ENCODE results near the gene THAP5. TPM values are rescaled to one million over a fixed set of nuclear protein-coding genes. Genes with fewer than 3 reads are reported as not detected.
"Not testable (repeated sequence)": the region's sequence is repeated elsewhere in the genome, so short reads cannot be mapped to it uniquely, and the experiment has no call there.

THAP5 gene
- polyA plus RNA-seq, 1 donor (not counting 4 experiments of a cell fraction or from before 2014, with no cell fraction given) = 9.2 TPM

GRCh38 chr7:108541478-108541877, 28.0 kb downstream of the THAP5 start:
- Histone ChIP-seq H3K27ac (ENCODE audit: control insufficient read depth, insufficient read depth, low read length) (no peak overlapping the region), H3K4me1 (ENCODE audit: control insufficient read depth, extremely low read depth, insufficient read depth, low read length) (no peaks in the 10 kb centered on the region), H3K79me2 (ENCODE audit: control insufficient read depth, insufficient read depth, low read length) (no peaks in the 10 kb centered on the region), H3K9me3 (ENCODE audit: control insufficient read depth, low read depth, low read length) (no peaks in the 10 kb centered on the region), H2AFZ (ENCODE audit: control insufficient read depth, low read length) (no peak overlapping the region), H3K27me3 (ENCODE audit: control insufficient read depth, extremely low read depth, insufficient read depth, low read length) (no peaks in the 10 kb centered on the region), H3K9ac (ENCODE audit: control insufficient read depth, extremely low read depth, insufficient read depth, low read length) (no peak overlapping the region), H4K20me1 (ENCODE audit: control insufficient read depth, extremely low read depth, insufficient read depth, low read length) (no peaks in the 10 kb centered on the region), H3K4me2 (ENCODE audit: control insufficient read depth, extremely low read depth, insufficient read depth, low read depth, low read length) (no peak overlapping the region), H3K36me3 (ENCODE audit: control insufficient read depth in 2 of 2, extremely low read depth in 1 of 2, insufficient read depth in 2 of 2, low read length in 2 of 2) (no peaks in the 10 kb centered on the region), H3K4me3 (ENCODE audit: control insufficient read depth in 2 of 3, extremely low read depth in 1 of 3, insufficient read depth in 2 of 3, low read depth in 1 of 3, low read length in 3 of 3) (no peak overlapping the region), H3K9me1 (ENCODE audit: control insufficient read depth, extremely low read depth, insufficient read depth, low read length) (no peaks in the 10 kb centered on the region)
- TF ChIP-seq CTCF (optimal IDR thresholded peaks at IDR 0.05 in 1 of 3, IDR thresholded peaks at IDR 0.05 in 1 of 3, conservative IDR thresholded peaks at IDR 0.05 in 1 of 3; ENCODE audit: extremely low read depth in 1 of 3, insufficient read depth in 2 of 3, low read length in 3 of 3) = no peak
- no peak for TF ChIP-seq EZH2 (IDR thresholded peaks at IDR 0.05; ENCODE audit: low read length)
- FAIRE-seq (no peak), DNase-seq (ENCODE audit: low read depth, low spot score) (no peak)
- dilution Hi-C loops (cut with MboI; ENCODE audit: extremely low pct_ligation_motif_present, low sequenced_read_pairs) = no loop called here

GRCh38 chr7:108538685-108539084, 30.8 kb downstream of the THAP5 start:
- H3K9me1 ChIP-seq (ENCODE audit: control insufficient read depth, extremely low read depth, insufficient read depth, low read length); H3K79me2 ChIP-seq (ENCODE audit: control insufficient read depth, insufficient read depth, low read length); H3K9ac ChIP-seq (ENCODE audit: control insufficient read depth, extremely low read depth, insufficient read depth, low read length); H2AFZ ChIP-seq (ENCODE audit: control insufficient read depth, low read length); FAIRE-seq; dilution Hi-C loops (cut with MboI; ENCODE audit: extremely low pct_ligation_motif_present, low sequenced_read_pairs); H3K27ac ChIP-seq (ENCODE audit: control insufficient read depth, insufficient read depth, low read length); DNase-seq (ENCODE audit: low read depth, low spot score); H3K4me1 ChIP-seq (ENCODE audit: control insufficient read depth, extremely low read depth, insufficient read depth, low read length); H3K9me3 ChIP-seq (ENCODE audit: control insufficient read depth, low read depth, low read length); H4K20me1 ChIP-seq (ENCODE audit: control insufficient read depth, extremely low read depth, insufficient read depth, low read length); H3K4me2 ChIP-seq (ENCODE audit: control insufficient read depth, extremely low read depth, insufficient read depth, low read depth, low read length); H3K27me3 ChIP-seq (ENCODE audit: control insufficient read depth, extremely low read depth, insufficient read depth, low read length); H3K36me3 ChIP-seq (ENCODE audit: control insufficient read depth in 2 of 2, extremely low read depth in 1 of 2, insufficient read depth in 2 of 2, low read length in 2 of 2); H3K4me3 ChIP-seq (ENCODE audit: control insufficient read depth in 2 of 3, extremely low read depth in 1 of 3, insufficient read depth in 2 of 3, low read depth in 1 of 3, low read length in 3 of 3): not testable (repeated sequence)

GRCh38 chr7:108538236-108538635, 31.3 kb downstream of the THAP5 start:
- H3K4me1 ChIP-seq (ENCODE audit: control insufficient read depth, extremely low read depth, insufficient read depth, low read length); H3K79me2 ChIP-seq (ENCODE audit: control insufficient read depth, insufficient read depth, low read length); DNase-seq (ENCODE audit: low read depth, low spot score); H3K9ac ChIP-seq (ENCODE audit: control insufficient read depth, extremely low read depth, insufficient read depth, low read length); FAIRE-seq; H3K9me3 ChIP-seq (ENCODE audit: control insufficient read depth, low read depth, low read length); H3K27ac ChIP-seq (ENCODE audit: control insufficient read depth, insufficient read depth, low read length); H3K4me2 ChIP-seq (ENCODE audit: control insufficient read depth, extremely low read depth, insufficient read depth, low read depth, low read length); dilution Hi-C loops (cut with MboI; ENCODE audit: extremely low pct_ligation_motif_present, low sequenced_read_pairs); H3K4me3 ChIP-seq (ENCODE audit: control insufficient read depth in 2 of 3, extremely low read depth in 1 of 3, insufficient read depth in 2 of 3, low read depth in 1 of 3, low read length in 3 of 3); H3K36me3 ChIP-seq (ENCODE audit: control insufficient read depth in 2 of 2, extremely low read depth in 1 of 2, insufficient read depth in 2 of 2, low read length in 2 of 2); H2AFZ ChIP-seq (ENCODE audit: control insufficient read depth, low read length); H3K27me3 ChIP-seq (ENCODE audit: control insufficient read depth, extremely low read depth, insufficient read depth, low read length); H4K20me1 ChIP-seq (ENCODE audit: control insufficient read depth, extremely low read depth, insufficient read depth, low read length); H3K9me1 ChIP-seq (ENCODE audit: control insufficient read depth, extremely low read depth, insufficient read depth, low read length): not testable (repeated sequence)
